ENCODE results near the gene MCEE.

Gene MCEE

GRCh38 chr2:71153585-71154224 lies 23.7 kb upstream of the MCEE start:
- no peak for DNase-seq
- Histone ChIP-seq H3K18ac (ENCODE audit: low read length) (no peak overlapping the region), H3K4ac (ENCODE audit: low read depth, low read length) (no peak overlapping the region), H3K79me2 (ENCODE audit: control insufficient read depth, insufficient read depth, low read length) (no peaks in the 10 kb centered on the region), H4K8ac (ENCODE audit: low read depth, low read length) (no peak overlapping the region), H3K4me1 (ENCODE audit: control insufficient read depth, low read depth, low read length) (no peaks in the 10 kb centered on the region), H2BK5ac (ENCODE audit: low read length) (no peak overlapping the region), H2BK15ac (replicated peaks; ENCODE audit: low read depth) (no peak overlapping the region), H3K4me2 (ENCODE audit: low read length) (no peak overlapping the region), H3K36me3 (ENCODE audit: control insufficient read depth, insufficient read depth, low read length) (peaks cover 6% of the 10 kb centered on the region), H2AK5ac (ENCODE audit: low read length) (no peak overlapping the region), H3K9ac (ENCODE audit: low read length) (no peak overlapping the region), H3K79me1 (ENCODE audit: low read length) (no peaks in the 10 kb centered on the region), H2BK120ac (ENCODE audit: low read depth, low read length) (no peak overlapping the region), H4K5ac (ENCODE audit: low read length) (no peak overlapping the region), H3K27ac (ENCODE audit: low read depth, low read length) (no peak overlapping the region), H3K23ac (ENCODE audit: low read length) (no peak overlapping the region), H3K56ac (ENCODE audit: low read length) (no peak overlapping the region), H3K27me3 (ENCODE audit: insufficient read depth, low read length, poor library complexity) (no peaks in the 10 kb centered on the region), H3K4me3 (ENCODE audit: low read length) (no peak overlapping the region)
- no CpG with 5 or more reads among the region's 11 CpGs for WGBS (ENCODE audit: extremely low coverage, insufficient coverage, low lambda C conversion rate)

- Histone ChIP-seq H2BK15ac (replicated peaks; ENCODE audit: low read depth) (no peak overlapping the region), H3K27ac (ENCODE audit: low read depth, low read length) (no peak overlapping the region)
- WGBS (ENCODE audit: extremely low coverage, insufficient coverage, low lambda C conversion rate): no CpG with 5 or more reads among the region's 1 CpG
These were observed 21.6 kb upstream of the MCEE start for GRCh38 chr2:71151620-71152019.

GRCh38 chr2:71150082-71150816 lies 20.2 kb upstream of the MCEE start:
- Histone ChIP-seq H3K27ac (ENCODE audit: low read depth, low read length) (no peak overlapping the region), H2AK5ac (ENCODE audit: low read length) (no peak overlapping the region), H3K9ac (ENCODE audit: low read length) (no peak overlapping the region), H3K56ac (ENCODE audit: low read length) (no peak overlapping the region), H3K18ac (ENCODE audit: low read length) (no peak overlapping the region), H3K79me1 (ENCODE audit: low read length) (no peaks in the 10 kb centered on the region), H3K27me3 (ENCODE audit: insufficient read depth, low read length, poor library complexity) (no peaks in the 10 kb centered on the region), H4K5ac (ENCODE audit: low read length) (no peak overlapping the region), H4K8ac (ENCODE audit: low read depth, low read length) (no peak overlapping the region), H3K79me2 (ENCODE audit: control insufficient read depth, insufficient read depth, low read length) (no peaks in the 10 kb centered on the region), H2BK15ac (replicated peaks; ENCODE audit: low read depth) (no peak overlapping the region), H3K4me2 (ENCODE audit: low read length) (no peak overlapping the region), H2BK5ac (ENCODE audit: low read length) (no peak overlapping the region), H3K4ac (ENCODE audit: low read depth, low read length) (no peak overlapping the region), H2BK120ac (ENCODE audit: low read depth, low read length) (no peak overlapping the region), H3K23ac (ENCODE audit: low read length) (no peak overlapping the region), H3K36me3 (ENCODE audit: control insufficient read depth, insufficient read depth, low read length) (peaks cover 15% of the 10 kb centered on the region), H3K4me3 (ENCODE audit: low read length) (no peak overlapping the region), H3K4me1 (ENCODE audit: control insufficient read depth, low read depth, low read length) (no peaks in the 10 kb centered on the region)
- DNase-seq: no peak
- WGBS (ENCODE audit: extremely low coverage, insufficient coverage, low lambda C conversion rate): no CpG with 5 or more reads among the region's 3 CpGs

More at GRCh38 chr2:71151620-71152019, 21.6 kb upstream of the MCEE start:
- Histone ChIP-seq H3K4ac (ENCODE audit: low read depth, low read length) (no peak overlapping the region), H3K23ac (ENCODE audit: low read length) (no peak overlapping the region), H2BK5ac (ENCODE audit: low read length) (no peak overlapping the region), H4K5ac (ENCODE audit: low read length) (no peak overlapping the region), H2BK120ac (ENCODE audit: low read depth, low read length) (no peak overlapping the region), H3K36me3 (ENCODE audit: control insufficient read depth, insufficient read depth, low read length) (peaks cover 9% of the 10 kb centered on the region), H3K18ac (ENCODE audit: low read length) (no peak overlapping the region), H2AK5ac (ENCODE audit: low read length) (no peak overlapping the region), H3K56ac (ENCODE audit: low read length) (no peak overlapping the region), H3K4me3 (ENCODE audit: low read length) (no peak overlapping the region), H3K79me2 (ENCODE audit: control insufficient read depth, insufficient read depth, low read length) (no peaks in the 10 kb centered on the region), H3K4me1 (ENCODE audit: control insufficient read depth, low read depth, low read length) (no peaks in the 10 kb centered on the region), H4K8ac (ENCODE audit: low read depth, low read length) (no peak overlapping the region), H3K27me3 (ENCODE audit: insufficient read depth, low read length, poor library complexity) (no peaks in the 10 kb centered on the region), H3K79me1 (ENCODE audit: low read length) (no peaks in the 10 kb centered on the region), H3K9ac (ENCODE audit: low read length) (no peak overlapping the region), H3K4me2 (ENCODE audit: low read length) (no peak overlapping the region)
- no peak for DNase-seq

- no peak overlapping the region for H2BK120ac ChIP-seq (ENCODE audit: low read depth, low read length)
These were observed 18.6 kb upstream of the MCEE start for GRCh38 chr2:71148506-71149063.

GRCh38 chr2:71143782-71144181 lies 13.8 kb upstream of the MCEE start:
- Histone ChIP-seq H3K36me3 (ENCODE audit: control insufficient read depth, insufficient read depth, low read length) (peaks cover 24% of the 10 kb centered on the region), H3K4me2 (ENCODE audit: low read length) (no peak overlapping the region), H3K18ac (ENCODE audit: low read length) (no peak overlapping the region), H4K8ac (ENCODE audit: low read depth, low read length) (no peak overlapping the region), H3K23ac (ENCODE audit: low read length) (no peak overlapping the region), H4K5ac (ENCODE audit: low read length) (no peak overlapping the region), H2BK5ac (ENCODE audit: low read length) (no peak overlapping the region), H3K4me1 (ENCODE audit: control insufficient read depth, low read depth, low read length) (no peaks in the 10 kb centered on the region), H2BK15ac (replicated peaks; ENCODE audit: low read depth) (no peak overlapping the region), H3K27ac (ENCODE audit: low read depth, low read length) (no peak overlapping the region), H2BK120ac (ENCODE audit: low read depth, low read length) (no peak overlapping the region), H3K9ac (ENCODE audit: low read length) (no peak overlapping the region), H3K4me3 (ENCODE audit: low read length) (no peak overlapping the region), H3K27me3 (ENCODE audit: insufficient read depth, low read length, poor library complexity) (no peaks in the 10 kb centered on the region), H3K79me2 (ENCODE audit: control insufficient read depth, insufficient read depth, low read length) (no peaks in the 10 kb centered on the region), H2AK5ac (ENCODE audit: low read length) (no peak overlapping the region), H3K4ac (ENCODE audit: low read depth, low read length) (no peak overlapping the region), H3K56ac (ENCODE audit: low read length) (no peak overlapping the region), H3K79me1 (ENCODE audit: low read length) (no peaks in the 10 kb centered on the region)
- no peak for DNase-seq
- no CpG with 5 or more reads among the region's 3 CpGs for WGBS (ENCODE audit: extremely low coverage, insufficient coverage, low lambda C conversion rate)

More at GRCh38 chr2:71148506-71149063, 18.6 kb upstream of the MCEE start:
- Histone ChIP-seq H2BK5ac (ENCODE audit: low read length) (no peak overlapping the region), H3K27ac (ENCODE audit: low read depth, low read length) (no peak overlapping the region), H3K79me1 (ENCODE audit: low read length) (no peaks in the 10 kb centered on the region), H3K4ac (ENCODE audit: low read depth, low read length) (no peak overlapping the region), H3K23ac (ENCODE audit: low read length) (no peak overlapping the region), H3K36me3 (ENCODE audit: control insufficient read depth, insufficient read depth, low read length) (peaks cover 22% of the 10 kb centered on the region), H3K27me3 (ENCODE audit: insufficient read depth, low read length, poor library complexity) (no peaks in the 10 kb centered on the region), H3K79me2 (ENCODE audit: control insufficient read depth, insufficient read depth, low read length) (no peaks in the 10 kb centered on the region), H2BK15ac (replicated peaks; ENCODE audit: low read depth) (no peak overlapping the region), H3K56ac (ENCODE audit: low read length) (no peak overlapping the region), H3K9ac (ENCODE audit: low read length) (no peak overlapping the region), H4K8ac (ENCODE audit: low read depth, low read length) (no peak overlapping the region), H3K18ac (ENCODE audit: low read length) (no peak overlapping the region), H3K4me3 (ENCODE audit: low read length) (no peak overlapping the region), H2AK5ac (ENCODE audit: low read length) (no peak overlapping the region), H3K4me1 (ENCODE audit: control insufficient read depth, low read depth, low read length) (no peaks in the 10 kb centered on the region), H4K5ac (ENCODE audit: low read length) (no peak overlapping the region), H3K4me2 (ENCODE audit: low read length) (no peak overlapping the region)
- no peak for DNase-seq
- no CpG with 5 or more reads among the region's 2 CpGs for WGBS (ENCODE audit: extremely low coverage, insufficient coverage, low lambda C conversion rate)
